ENCODE measurements around the gene DHH.
"Not testable (repeated sequence)": the region's sequence is repeated elsewhere in the genome, so short reads cannot be mapped to it uniquely, and the experiment has no call there.

DHH gene

GRCh38 chr12:49068879-49069506, 25.6 kb downstream of the DHH start:
- DNase-seq = no peak

GRCh38 chr12:49066120-49066519, 28.5 kb downstream of the DHH start:
- DNase-seq = no peak

- DNase-seq = no peak
Measured at GRCh38 chr12:49064767-49065152, 29.8 kb downstream of the DHH start.

- not testable (repeated sequence) for DNase-seq
Measured at GRCh38 chr12:49061916-49062315, 32.7 kb downstream of the DHH start.

DNA sequence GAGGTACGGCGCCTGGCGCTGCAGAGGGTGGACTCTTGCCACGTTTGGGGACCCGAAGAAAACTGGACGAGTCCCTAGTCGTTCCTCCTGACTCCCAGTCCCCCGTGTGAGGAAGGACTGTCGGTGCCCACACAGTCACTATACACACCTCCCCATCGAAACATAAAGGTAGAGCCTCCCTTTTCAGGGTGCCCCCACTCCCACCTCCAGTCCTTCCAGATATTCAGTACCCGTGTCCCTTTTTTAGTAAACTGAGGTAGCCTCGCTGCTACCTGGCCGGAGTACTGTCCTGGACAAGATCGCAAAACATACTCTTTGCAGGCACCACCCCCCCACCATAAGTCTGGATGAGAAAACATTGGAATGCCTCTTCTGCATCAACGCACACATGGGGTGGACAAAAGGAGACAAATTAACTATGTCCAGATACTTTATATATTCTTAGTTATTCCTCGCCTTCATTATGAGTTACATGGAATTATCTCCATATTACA, 33.4 kb downstream of the DHH start:
- DNase-seq = no peak

DNA sequence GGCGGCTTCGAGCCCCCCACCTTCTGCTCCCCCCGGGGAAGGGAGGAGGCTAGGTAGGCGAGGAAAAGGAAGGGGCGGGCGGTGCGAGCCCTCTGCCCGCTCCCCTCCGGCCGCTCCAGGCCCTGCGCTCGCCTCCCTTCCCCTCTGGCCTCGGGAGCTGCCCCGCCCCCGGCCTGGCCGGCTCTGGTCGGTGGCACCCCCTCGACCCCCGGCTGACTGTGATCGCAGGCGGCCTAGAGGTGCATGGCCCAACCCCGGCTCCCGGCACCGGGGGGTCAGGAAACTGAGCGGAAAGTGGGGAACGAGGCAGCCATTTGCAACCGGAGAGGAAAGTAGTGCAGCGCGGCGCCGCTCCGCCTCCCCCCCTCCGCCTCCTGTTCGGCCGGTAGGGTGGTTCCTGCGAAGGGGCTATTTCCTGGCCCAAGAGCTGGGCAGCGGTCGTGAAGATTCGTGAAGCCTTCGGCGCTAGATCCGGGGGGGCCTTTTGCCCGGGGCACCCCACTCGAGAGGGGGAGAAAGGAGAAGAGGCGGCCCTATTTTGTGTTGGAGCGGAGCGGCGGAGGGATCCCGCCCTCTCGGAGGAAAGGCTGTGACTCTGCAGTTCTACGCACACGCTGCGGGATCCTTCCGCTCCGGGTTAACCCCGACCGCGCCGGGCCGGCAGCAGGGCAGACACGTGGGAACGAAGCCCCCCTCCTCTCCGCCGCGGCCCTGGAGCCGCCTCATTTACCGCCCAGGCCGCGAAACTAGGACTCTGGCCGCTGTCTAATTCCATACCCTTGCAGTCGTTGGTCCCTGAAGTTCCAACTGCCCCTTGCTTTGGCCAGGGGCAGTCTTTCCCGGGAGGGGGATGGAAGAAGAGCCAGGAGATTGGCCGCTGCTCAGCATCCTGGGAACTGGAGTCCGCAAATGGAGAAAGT, 34.1 kb downstream of the DHH start, which contains the start of gene KMT2D:
Gene KMT2D, minus strand, starts transcription at position 558 of the 920 bp plus-strand sequence. CDS start 5,470 bp downstream, outside the sequence.
- peak; percentile 93 for DNase-seq

- DNase-seq = no peak
Measured at GRCh38 chr12:49059299-49060171, 35.1 kb downstream of the DHH start.

- no peak for DNase-seq
Measured at GRCh38 chr12:49059045-49059298, 35.6 kb downstream of the DHH start.

DNA sequence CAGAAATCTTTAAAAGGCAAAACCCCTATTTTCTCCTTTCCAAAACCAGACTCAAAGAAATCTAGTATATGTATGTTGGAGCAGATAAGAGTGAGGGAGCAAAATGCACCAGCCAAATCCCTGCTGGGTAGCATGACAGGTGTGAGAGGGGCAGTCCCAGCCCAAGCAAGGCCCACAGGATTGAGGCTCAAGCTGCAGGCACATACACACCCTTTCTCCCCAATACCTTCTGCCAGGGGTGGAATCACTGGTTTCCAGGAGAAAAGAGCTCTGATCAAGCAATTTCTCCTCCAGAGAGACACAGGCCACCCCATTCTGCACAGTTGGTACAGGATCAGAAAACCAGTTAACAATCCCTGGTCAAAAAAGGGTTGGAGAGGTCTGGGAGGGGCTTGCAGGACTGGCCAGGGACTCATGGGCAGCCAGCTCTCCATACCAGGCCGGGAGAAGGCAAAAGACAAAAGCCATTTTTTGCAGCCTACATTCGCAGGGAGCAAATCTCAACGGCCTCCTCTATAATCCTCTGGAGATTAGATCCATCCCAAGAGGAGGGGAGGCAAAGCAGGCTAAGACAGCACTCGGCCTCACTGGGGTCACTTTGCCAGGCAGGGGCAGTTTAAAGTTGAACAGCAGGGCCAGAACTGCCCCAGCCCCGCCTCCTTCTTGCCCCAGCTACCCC, 36.1 kb downstream of the DHH start:
- DNase-seq = no peak

DNA sequence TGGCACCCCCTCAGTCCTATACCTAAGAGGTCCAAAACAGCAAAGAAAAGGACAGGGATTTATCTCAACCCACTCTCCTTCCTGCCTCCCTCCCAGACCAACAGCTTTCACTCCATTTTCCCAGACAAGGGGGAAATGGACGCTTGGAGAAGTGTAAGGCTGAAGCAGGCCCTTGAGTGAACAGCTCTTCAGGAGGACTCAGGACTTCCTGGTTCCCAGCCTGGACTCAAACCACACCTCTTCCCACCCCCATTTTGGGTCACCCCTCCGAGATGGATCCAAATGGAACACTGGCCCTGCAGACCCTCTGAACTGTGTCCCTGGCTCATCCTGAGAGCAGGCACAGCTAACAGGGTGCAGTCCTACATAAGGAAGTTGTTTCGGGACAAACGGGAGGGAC, 36.7 kb downstream of the DHH start:
- DNase-seq = peak; percentile 55

DNA sequence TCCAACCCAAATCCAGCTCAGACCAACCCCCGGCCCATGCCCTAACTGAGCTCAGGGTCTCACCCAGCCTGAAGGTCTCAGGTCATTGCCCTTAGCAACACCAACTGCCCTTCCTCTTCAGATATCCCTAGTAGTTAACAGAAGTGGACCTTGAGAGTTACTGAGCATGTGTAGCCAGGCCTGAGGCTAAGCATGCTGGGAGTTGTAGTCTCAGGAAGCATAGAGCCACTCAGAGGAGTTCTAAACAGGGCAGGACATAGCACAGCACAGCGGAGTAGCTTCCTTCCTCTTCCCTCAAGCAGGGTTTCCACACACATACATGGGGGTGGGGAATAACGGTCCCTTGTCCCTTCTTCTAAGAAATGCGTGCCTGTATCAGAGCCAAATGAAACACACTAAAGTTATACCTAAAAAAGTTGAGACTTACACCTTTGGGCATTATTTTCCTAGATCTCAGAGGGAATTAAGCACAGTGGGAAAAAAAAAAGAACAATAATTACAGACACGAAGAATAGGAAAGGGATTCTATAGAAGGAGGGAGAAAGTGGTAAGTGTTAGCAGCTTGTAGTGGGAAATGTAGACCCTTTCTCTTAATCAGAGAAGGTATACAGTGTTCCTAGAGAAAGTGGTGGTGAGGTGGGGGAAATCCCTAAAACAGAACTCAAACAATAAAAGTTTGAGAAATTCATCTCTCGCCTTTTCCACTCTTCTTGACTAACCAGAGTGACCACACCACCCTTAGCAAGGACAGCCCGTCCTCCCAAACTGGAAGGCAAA, 38.4 kb downstream of the DHH start:
- peak; percentile 2 for DNase-seq

GRCh38 chr12:49055092-49055491, 39.5 kb downstream of the DHH start:
- DNase-seq = no peak

- DNase-seq = no peak
Measured at GRCh38 chr12:49054524-49054923, 40.1 kb downstream of the DHH start.

GRCh38 chr12:49054096-49054495, 40.5 kb downstream of the DHH start:
- DNase-seq = no peak

DNA sequence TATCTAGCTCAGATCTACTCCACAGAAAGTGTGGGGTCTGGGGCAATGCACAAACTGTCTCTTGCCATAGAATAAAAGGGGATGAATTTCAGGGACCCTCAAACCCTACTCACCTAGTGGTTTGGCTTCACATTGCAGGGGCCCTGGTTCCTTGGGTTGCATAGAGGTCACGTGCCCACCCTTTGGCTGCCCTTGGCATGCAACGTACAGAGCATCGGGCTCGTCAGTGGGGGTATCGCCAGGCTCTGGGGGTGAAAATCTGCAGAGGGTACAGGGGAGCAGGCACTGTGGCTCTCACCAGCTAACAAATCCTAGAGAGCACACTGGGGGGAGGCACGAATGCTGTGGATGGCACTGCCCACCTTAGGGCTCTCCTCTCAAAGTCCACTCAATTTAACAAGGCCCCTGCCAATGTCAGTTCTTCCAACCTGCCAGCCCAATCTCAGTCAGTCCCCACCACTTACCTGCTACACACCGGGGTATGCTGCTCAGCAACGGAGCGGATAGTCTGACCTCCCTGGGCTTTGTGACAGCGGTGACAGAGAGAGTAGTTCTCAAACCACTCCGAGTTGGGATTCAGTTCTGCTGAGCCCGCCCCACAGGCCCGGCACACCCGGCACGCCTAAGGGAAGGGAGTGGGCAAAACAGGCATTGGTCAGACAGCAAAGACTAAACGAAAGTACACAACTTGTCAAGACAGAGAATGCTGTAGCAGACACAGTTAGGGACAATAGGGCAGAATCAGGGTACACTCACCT, 42.0 kb downstream of the DHH start:
- DNase-seq = no peak

GRCh38 chr12:49051777-49052438, 42.7 kb downstream of the DHH start:
- no peak for DNase-seq

DNA sequence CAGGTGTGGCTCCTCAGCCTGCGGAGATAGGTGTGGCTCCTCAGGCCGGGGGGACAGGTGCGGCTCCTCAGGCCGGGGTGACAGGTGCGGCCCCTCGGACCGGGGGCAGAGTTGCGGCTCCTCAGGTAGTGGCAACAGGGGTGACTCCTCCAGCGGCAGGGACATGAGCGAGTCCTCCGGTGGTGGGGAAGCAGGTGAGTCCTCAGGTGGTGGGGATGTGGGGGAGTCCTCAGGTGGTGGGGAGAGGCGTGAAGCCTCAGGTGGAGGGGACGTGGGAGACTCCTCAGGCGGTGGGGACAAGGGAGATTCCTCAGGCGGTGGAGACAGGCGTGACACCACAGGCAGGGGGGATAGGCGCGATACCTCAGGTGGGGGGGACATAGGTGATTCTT, 43.2 kb downstream of the DHH start:
- no peak for DNase-seq

DNA sequence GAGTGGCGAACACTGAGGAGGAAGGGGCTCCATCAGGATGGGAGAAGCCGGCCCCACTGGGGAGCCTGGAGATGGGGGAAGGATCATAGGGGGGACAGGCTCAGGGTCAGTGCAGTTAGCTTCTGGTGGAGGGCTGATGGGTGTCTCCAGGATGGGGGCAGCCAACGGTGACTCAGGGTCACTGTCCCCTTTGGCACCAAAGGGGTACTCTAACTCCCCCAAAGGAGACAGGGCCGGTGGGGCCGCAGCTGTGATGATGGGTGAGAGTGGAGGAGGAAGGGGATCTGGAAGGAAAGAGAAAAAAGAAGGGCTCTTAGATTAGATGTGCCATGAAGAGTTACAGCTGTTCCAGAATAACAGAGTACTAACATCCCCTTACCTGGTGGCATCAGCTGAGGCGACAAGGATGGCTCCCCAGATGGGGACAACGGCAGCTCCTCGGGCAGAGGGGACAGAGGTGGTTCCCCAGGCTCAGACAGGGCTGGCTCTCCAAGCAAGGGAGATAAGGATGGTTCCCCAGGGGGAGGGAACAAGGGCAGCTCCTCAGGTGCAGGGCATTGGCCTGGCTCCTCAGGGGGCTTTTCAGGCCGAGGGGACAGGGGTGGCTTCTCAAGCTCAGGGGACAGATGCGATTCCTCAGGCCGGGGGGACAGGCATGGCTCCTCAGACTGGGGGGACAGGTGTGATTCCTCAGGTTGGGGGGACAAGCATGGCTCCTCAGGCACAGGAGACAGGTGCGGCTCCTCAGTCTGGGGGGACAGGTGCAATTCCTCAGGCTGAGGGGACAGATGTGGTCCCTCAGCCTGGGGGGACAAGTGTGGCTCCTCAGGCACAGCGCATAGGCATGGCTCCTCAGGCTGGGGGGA, 43.9 kb downstream of the DHH start:
- no peak for DNase-seq

DNA sequence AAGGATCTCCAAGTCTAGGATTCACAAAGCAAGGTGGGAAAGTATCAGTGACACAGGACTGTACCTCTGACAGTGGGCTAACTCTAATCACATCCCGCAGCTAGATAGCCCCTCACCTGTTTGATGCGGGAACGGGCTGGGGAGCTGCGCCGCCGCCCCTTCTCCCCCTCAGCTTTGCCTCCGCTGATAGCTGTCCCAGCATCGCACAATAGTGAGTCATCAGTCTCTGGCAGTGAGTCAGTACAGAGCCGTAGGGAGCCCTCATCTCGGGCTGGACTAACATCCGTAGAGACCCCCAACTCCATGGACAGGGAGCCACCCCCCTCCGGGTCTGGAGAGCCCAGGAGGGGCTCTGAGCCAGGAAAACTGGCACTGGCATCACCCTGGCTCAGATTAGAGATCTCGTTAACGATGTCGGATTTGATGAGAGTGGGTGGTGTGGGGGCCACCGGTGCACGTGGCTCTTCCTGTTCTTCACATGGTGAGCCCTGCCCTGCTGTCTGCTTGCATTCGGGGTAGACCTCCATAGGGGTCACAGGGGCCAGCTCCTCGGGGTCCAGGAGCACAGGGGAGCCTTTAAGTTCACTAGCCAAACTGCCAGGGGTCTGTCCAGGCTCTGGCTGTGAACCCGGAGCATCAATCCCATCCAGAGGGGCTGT, 44.9 kb downstream of the DHH start:
- no peak for DNase-seq
